HG03575 (cell line): ENCODE data around the gene NBEA.

ENCODE experiments used
- ATAC-seq: cut with Tn5 transposase; IDR thresholded peaks from one replicate; pipeline ENCODE4 v1.9.1; 2021; ENCODE audit not compliant: unreplicated experiment, insufficient number of reproducible peaks, low FRiP score; ENCODE audit errors: extremely low read depth

The NBEA gene

GRCh38 chr13:35514801-35515502 is 572.9 kb downstream of the NBEA start:
- ATAC-seq = no peak

GRCh38 chr13:35518337-35518946 is 576.4 kb downstream of the NBEA start:
- no peak for ATAC-seq

- ATAC-seq = no peak
These were observed 582.1 kb downstream of the NBEA start for GRCh38 chr13:35524171-35524570.

- no peak for ATAC-seq
These were observed 584.5 kb downstream of the NBEA start for GRCh38 chr13:35526577-35526976.

GRCh38 chr13:35527451-35527850 is 585.4 kb downstream of the NBEA start:
- ATAC-seq = no peak

GRCh38 chr13:35530147-35530546 is 588.1 kb downstream of the NBEA start:
- ATAC-seq = no peak

- ATAC-seq = no peak
These were observed 588.5 kb downstream of the NBEA start for GRCh38 chr13:35530581-35530980.

GRCh38 chr13:35531526-35531925 is 589.5 kb downstream of the NBEA start:
- no peak for ATAC-seq

- ATAC-seq = no peak
These were observed 592.3 kb downstream of the NBEA start for GRCh38 chr13:35534343-35534742.

- ATAC-seq = no peak
These were observed 606.7 kb downstream of the NBEA start for GRCh38 chr13:35548790-35549189.

- no peak for ATAC-seq
These were observed 607.4 kb downstream of the NBEA start for GRCh38 chr13:35549481-35549880.

GRCh38 chr13:35552172-35552844 is 610.2 kb downstream of the NBEA start:
- no peak for ATAC-seq

GRCh38 chr13:35554972-35555623 is 613.0 kb downstream of the NBEA start:
- ATAC-seq = no peak

- no peak for ATAC-seq
These were observed 615.4 kb downstream of the NBEA start for GRCh38 chr13:35557475-35557874.

- no peak for ATAC-seq
These were observed 619.5 kb downstream of the NBEA start for GRCh38 chr13:35561540-35561939.

- ATAC-seq = no peak
These were observed 623.2 kb downstream of the NBEA start for GRCh38 chr13:35565273-35565672.

GRCh38 chr13:35566340-35566739 is 624.3 kb downstream of the NBEA start:
- no peak for ATAC-seq

GRCh38 chr13:35567406-35567980 is 625.4 kb downstream of the NBEA start:
- ATAC-seq = no peak

GRCh38 chr13:35573639-35574038 is 631.6 kb downstream of the NBEA start:
- ATAC-seq = no peak
